ENCODE measurements around the gene HES3.
A peak's percentile ranks its signal among the peaks of the same experiment; 100 is the strongest.

The HES3 gene

GRCh38 chr1:6281511-6282402 lies 37.8 kb downstream of the HES3 start:
- DNase-seq, result no peak

- no peak for DNase-seq
Observed at GRCh38 chr1:6282577-6283270, 38.7 kb downstream of the HES3 start.

GRCh38 chr1:6285336-6285735 lies 41.4 kb downstream of the HES3 start:
- DNase-seq, result no peak

- DNase-seq, result no peak
Observed at GRCh38 chr1:6286266-6286665, 42.3 kb downstream of the HES3 start.

- DNase-seq, result no peak
Observed at GRCh38 chr1:6287029-6287428, 43.0 kb downstream of the HES3 start.

- peak in 2 of 3 experiments; percentile 14 to 46 for DNase-seq
Observed at GRCh38 chr1:6287431-6287886, 43.5 kb downstream of the HES3 start.

GRCh38 chr1:6288026-6288425 lies 44.0 kb downstream of the HES3 start:
- no peak for DNase-seq

GRCh38 chr1:6288665-6289064 lies 44.7 kb downstream of the HES3 start:
- no peak for DNase-seq

- DNase-seq, result no peak
Observed at GRCh38 chr1:6292102-6292501, 48.1 kb downstream of the HES3 start.

GRCh38 chr1:6294080-6294889 lies 50.3 kb downstream of the HES3 start:
- DNase-seq, result no peak

- DNase-seq, result no peak
Observed at GRCh38 chr1:6294890-6295556, 51.0 kb downstream of the HES3 start.
